ENCODE measurements around the gene ATF2. TPM values are rescaled to one million over a fixed set of nuclear protein-coding genes. Genes with fewer than 3 reads are reported as not detected.
A peak's percentile ranks its signal among the peaks of the same experiment; 100 is the strongest.

Gene ATF2
- total RNA-seq, 1 donor = 80.7 TPM

DNA sequence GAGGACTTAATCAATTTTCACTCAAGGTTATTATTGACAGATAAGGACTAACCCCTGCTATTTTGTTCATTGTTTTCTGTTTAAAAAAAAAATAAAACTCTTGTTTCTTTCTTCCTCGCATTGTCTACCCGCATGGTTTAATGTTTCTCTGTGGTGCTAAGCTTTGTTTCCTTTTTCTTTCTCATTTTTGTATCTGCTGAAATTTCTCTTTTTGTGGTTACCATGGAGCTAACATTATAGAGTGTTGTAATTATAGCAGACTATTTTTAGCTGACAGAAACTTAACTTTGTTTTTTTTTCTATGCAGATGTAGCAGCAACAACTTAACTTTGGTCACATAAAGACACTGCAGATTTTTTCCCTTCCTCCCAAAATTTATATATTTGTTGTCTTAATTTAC is 119.7 kb downstream of the ATF2 start:
- Histone ChIP-seq H3K36me3 (ENCODE audit: insufficient read depth, low read length) (no peaks in the 10 kb centered on the region), H3K79me2 (ENCODE audit: insufficient read depth, low read length) (no peaks in the 10 kb centered on the region), H2AFZ (ENCODE audit: low read length) (no peak overlapping the region), H3K4me1 (ENCODE audit: insufficient read depth, low read length) (no peaks in the 10 kb centered on the region), H3K27ac (ENCODE audit: low read depth, low read length) (no peak overlapping the region), H3K4me3 (ENCODE audit: insufficient read depth, low read length) (no peak overlapping the region), H3K4me2 (ENCODE audit: insufficient read depth, low read length) (no peak overlapping the region), H3K27me3 (ENCODE audit: insufficient read depth, low read length) (no peaks in the 10 kb centered on the region), H3K9me3 (ENCODE audit: low read depth, low read length) (no peaks in the 10 kb centered on the region), H4K20me1 (ENCODE audit: insufficient read depth, low read length) (no peaks in the 10 kb centered on the region)
- TF ChIP-seq, protein P1, sequence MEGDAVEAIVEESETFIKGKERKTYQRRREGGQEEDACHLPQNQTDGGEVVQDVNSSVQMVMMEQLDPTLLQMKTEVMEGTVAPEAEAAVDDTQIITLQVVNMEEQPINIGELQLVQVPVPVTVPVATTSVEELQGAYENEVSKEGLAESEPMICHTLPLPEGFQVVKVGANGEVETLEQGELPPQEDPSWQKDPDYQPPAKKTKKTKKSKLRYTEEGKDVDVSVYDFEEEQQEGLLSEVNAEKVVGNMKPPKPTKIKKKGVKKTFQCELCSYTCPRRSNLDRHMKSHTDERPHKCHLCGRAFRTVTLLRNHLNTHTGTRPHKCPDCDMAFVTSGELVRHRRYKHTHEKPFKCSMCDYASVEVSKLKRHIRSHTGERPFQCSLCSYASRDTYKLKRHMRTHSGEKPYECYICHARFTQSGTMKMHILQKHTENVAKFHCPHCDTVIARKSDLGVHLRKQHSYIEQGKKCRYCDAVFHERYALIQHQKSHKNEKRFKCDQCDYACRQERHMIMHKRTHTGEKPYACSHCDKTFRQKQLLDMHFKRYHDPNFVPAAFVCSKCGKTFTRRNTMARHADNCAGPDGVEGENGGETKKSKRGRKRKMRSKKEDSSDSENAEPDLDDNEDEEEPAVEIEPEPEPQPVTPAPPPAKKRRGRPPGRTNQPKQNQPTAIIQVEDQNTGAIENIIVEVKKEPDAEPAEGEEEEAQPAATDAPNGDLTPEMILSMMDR (IDR thresholded peaks at IDR 0.05; ENCODE audit: extremely low read depth, low read depth, low read length) = no peak
- no peak for DNase-seq (ENCODE audit: insufficient read length, low spot score, missing footprints)

DNA sequence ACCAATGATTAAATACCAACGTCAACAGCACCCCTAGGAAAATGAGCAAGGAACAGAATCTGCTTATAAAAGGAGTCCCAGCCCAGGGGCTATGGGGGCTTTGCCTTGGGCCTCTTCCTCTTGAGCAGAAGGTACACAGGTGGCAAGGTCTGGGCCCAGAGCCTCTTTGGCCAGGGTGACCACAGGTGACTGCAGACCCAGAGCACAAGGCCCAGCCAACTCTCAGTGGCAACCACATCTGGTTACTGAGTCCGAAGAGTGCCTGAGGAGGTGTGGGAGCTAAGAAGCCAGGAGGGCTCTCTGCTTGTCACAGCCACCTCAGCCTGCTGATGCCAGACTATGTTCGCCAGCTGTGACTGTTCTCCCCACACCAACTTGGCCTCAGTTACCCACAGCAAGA is 128.5 kb downstream of the ATF2 start:
- no peaks in the 10 kb centered on the region for H4K20me1 ChIP-seq (ENCODE audit: insufficient read depth, low read length)
- TF ChIP-seq, protein P1 (IDR thresholded peaks at IDR 0.05; ENCODE audit: extremely low read depth, low read depth, low read length) = no peak
- H2AFZ ChIP-seq (ENCODE audit: low read length) = no peak overlapping the region
- H3K79me2 ChIP-seq (ENCODE audit: insufficient read depth, low read length) = no peaks in the 10 kb centered on the region
- H3K27ac ChIP-seq (ENCODE audit: low read depth, low read length) = no peak overlapping the region
- H3K27me3 ChIP-seq (ENCODE audit: insufficient read depth, low read length) = no peaks in the 10 kb centered on the region
- H3K4me2 ChIP-seq (ENCODE audit: insufficient read depth, low read length) = no peak overlapping the region
- no peaks in the 10 kb centered on the region for H3K9me3 ChIP-seq (ENCODE audit: low read depth, low read length)
- DNase-seq (ENCODE audit: insufficient read length, low spot score, missing footprints) = peak; percentile 18
- H3K4me1 ChIP-seq (ENCODE audit: insufficient read depth, low read length) = no peaks in the 10 kb centered on the region
- H3K36me3 ChIP-seq (ENCODE audit: insufficient read depth, low read length) = no peaks in the 10 kb centered on the region
- no peak overlapping the region for H3K4me3 ChIP-seq (ENCODE audit: insufficient read depth, low read length)

DNA sequence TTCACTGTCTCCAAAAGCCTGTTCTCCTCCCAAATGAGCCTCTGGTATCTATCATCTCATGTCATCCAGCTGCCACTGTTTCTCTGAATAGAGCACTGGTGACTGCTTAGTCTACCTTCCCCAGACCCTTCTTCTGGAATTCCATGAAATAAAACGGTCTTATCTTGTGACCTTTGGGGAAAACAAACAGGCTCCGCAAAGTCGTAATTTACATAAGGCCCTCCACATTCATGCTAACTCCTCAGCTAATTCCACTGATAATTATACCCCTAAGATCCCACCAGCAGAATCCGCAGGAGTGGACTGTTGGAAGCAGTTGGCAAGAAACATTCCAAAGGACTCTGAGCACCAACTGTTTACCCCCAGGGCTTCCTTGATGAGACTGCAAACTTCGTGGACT is 129.0 kb downstream of the ATF2 start:
- H3K4me1 ChIP-seq (ENCODE audit: insufficient read depth, low read length) = no peaks in the 10 kb centered on the region
- no peaks in the 10 kb centered on the region for H3K79me2 ChIP-seq (ENCODE audit: insufficient read depth, low read length)
- TF ChIP-seq, protein P1 (IDR thresholded peaks at IDR 0.05; ENCODE audit: extremely low read depth, low read depth, low read length) = no peak
- H2AFZ ChIP-seq (ENCODE audit: low read length) = no peak overlapping the region
- no peaks in the 10 kb centered on the region for H3K9me3 ChIP-seq (ENCODE audit: low read depth, low read length)
- H3K27ac ChIP-seq (ENCODE audit: low read depth, low read length) = no peak overlapping the region
- no peak for DNase-seq (ENCODE audit: insufficient read length, low spot score, missing footprints)
- H3K4me2 ChIP-seq (ENCODE audit: insufficient read depth, low read length) = no peak overlapping the region
- H3K36me3 ChIP-seq (ENCODE audit: insufficient read depth, low read length) = no peaks in the 10 kb centered on the region
- no peaks in the 10 kb centered on the region for H3K27me3 ChIP-seq (ENCODE audit: insufficient read depth, low read length)
- H4K20me1 ChIP-seq (ENCODE audit: insufficient read depth, low read length) = no peaks in the 10 kb centered on the region
- no peak overlapping the region for H3K4me3 ChIP-seq (ENCODE audit: insufficient read depth, low read length)

DNA sequence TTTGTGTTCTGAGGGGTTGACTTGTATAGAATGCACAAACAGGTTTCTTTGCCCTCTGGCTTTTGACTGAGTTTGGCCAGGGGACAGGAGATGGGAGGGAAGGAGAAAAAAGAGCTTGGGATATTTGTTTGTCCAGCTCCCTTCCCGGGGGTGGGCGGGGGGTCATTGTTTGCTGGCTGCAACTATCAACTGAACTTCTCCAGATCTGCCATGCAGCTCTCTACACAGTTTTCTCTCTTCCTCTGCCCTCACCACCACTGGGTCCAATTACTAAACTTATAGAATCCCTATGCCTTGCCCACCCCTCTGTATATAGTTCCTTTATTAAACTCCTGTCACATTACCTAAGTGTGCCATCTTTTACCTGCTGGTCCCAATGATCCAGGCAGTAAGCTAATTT is 130.1 kb downstream of the ATF2 start:
- no peaks in the 10 kb centered on the region for H3K4me1 ChIP-seq (ENCODE audit: insufficient read depth, low read length)
- no peak overlapping the region for H3K4me3 ChIP-seq (ENCODE audit: insufficient read depth, low read length)
- no peak overlapping the region for H3K27ac ChIP-seq (ENCODE audit: low read depth, low read length)
- H3K4me2 ChIP-seq (ENCODE audit: insufficient read depth, low read length) = no peak overlapping the region
- TF ChIP-seq, protein P1 (IDR thresholded peaks at IDR 0.05; ENCODE audit: extremely low read depth, low read depth, low read length) = no peak
- H3K27me3 ChIP-seq (ENCODE audit: insufficient read depth, low read length) = no peaks in the 10 kb centered on the region
- H3K36me3 ChIP-seq (ENCODE audit: insufficient read depth, low read length) = no peaks in the 10 kb centered on the region
- H4K20me1 ChIP-seq (ENCODE audit: insufficient read depth, low read length) = no peaks in the 10 kb centered on the region
- DNase-seq (ENCODE audit: insufficient read length, low spot score, missing footprints) = no peak
- H3K9me3 ChIP-seq (ENCODE audit: low read depth, low read length) = no peaks in the 10 kb centered on the region
- no peaks in the 10 kb centered on the region for H3K79me2 ChIP-seq (ENCODE audit: insufficient read depth, low read length)
- no peak overlapping the region for H2AFZ ChIP-seq (ENCODE audit: low read length)

Data from osteoblast (primary cell).